LNCAP (cell line): ENCODE results near the gene CA10.

Source experiments
- TF ChIP-seq, protein P1 (sequence below): fragments of 450-650 bp; IDR thresholded peaks from 2 replicates; pipeline ENCODE4 v1.5.1; 2017; ENCODE audit warnings: mild to moderate bottlenecking

CA10 gene

DNA sequence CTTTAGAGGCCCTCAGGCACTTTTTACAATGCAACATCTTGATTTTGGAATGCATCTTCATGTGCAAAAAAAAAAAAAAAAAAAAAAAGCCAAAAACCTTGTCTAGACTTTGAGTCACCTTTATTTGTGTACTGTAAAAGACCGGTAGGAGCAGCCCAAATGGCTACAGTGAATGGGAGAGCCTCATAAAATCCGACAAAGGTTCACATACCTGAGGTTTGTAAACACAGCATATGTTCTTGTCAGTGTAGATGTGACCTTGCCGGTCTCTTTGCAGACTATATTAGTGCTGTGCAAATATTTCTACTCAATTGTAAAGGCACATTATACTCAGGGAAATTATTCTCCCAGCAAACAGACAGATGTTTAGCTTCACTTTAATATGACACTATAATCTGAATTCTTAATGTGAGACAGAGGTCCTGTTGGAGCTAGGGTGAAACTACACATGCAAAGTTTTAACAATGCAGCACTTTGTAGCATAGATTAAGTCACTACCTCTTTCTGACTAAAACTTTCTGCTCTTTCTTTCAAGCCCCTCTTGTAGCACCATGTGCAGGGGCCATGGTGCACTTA, 211.3 kb downstream of the CA10 start:
- TF ChIP-seq, protein P1, sequence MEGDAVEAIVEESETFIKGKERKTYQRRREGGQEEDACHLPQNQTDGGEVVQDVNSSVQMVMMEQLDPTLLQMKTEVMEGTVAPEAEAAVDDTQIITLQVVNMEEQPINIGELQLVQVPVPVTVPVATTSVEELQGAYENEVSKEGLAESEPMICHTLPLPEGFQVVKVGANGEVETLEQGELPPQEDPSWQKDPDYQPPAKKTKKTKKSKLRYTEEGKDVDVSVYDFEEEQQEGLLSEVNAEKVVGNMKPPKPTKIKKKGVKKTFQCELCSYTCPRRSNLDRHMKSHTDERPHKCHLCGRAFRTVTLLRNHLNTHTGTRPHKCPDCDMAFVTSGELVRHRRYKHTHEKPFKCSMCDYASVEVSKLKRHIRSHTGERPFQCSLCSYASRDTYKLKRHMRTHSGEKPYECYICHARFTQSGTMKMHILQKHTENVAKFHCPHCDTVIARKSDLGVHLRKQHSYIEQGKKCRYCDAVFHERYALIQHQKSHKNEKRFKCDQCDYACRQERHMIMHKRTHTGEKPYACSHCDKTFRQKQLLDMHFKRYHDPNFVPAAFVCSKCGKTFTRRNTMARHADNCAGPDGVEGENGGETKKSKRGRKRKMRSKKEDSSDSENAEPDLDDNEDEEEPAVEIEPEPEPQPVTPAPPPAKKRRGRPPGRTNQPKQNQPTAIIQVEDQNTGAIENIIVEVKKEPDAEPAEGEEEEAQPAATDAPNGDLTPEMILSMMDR, result no peak

DNA sequence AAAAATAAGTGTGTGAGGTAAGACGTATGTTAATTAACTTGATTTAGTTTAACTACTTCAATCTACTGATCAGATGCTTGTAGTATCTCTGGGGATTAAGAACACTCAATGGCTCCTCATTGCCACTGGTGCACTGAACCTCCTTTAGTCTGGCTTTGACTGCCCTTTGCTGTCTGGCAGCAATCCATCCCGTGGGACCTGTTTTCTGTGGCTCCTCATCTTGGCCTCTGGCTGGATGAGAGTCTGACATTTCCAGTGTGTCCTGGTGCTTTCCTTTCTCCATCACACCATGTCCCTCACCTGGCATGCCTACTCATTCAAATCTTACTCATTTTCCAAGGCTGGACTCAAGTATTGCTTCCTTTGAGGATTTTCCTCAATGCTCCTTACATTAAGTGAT, 212.2 kb downstream of the CA10 start:
- TF ChIP-seq, protein P1, result no peak

DNA sequence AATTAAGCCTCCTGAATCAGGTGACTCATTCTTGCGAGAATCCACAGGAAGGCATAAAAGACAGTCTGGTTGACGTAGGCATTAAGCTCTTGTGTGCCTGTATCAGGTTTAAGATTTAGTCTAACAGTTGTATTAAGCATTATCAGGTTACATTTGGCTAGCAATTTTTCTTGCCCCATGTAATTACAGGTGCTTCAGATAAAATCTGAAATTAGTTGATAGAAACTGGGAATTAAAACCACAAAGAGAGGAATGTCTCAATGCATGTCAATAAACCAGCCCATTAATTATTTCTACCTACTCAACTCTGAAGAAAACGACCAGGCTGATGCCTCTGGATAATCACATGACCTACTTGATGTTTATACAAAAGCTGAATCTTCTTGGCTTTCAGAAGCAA, 217.2 kb downstream of the CA10 start:
- TF ChIP-seq, protein P1, result no peak

DNA sequence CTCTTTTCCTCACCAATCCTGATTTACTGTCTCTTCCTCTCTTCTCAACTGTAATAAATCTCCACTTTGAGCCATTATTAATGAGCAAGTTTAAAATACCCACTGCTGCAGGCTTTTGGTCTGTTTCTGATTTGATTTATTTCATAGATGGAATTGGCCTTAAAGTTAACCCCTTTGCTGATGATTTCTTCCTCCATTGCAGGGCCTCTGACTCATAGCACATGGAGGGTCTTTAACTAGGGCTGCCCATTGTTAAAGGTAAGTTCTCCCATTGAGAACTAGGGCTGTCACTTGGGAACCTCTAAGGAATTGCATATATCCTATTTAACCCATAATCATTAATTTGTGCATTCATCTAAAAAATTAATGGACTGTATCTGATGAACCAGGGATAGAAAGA, 221.2 kb downstream of the CA10 start:
- TF ChIP-seq, protein P1, result no peak

DNA sequence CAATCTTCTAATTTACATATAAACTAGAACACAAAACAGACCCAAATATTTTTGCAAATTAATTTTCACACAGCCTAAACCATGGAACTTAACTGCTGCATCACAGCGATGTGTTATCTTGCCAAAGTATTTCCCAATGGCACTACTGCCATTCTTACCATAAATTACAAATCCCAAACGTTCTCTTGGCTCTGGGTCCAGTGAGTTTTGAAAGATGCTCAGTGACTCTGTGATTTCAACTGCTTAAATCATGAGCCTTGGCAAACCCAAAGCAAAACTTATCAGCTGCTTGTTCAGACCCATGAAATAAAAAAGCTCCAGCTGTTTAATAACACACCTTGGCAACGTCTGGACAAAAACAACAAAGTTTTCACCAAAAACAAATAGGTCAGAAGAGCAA, 223.0 kb downstream of the CA10 start:
- TF ChIP-seq, protein P1, result no peak

DNA sequence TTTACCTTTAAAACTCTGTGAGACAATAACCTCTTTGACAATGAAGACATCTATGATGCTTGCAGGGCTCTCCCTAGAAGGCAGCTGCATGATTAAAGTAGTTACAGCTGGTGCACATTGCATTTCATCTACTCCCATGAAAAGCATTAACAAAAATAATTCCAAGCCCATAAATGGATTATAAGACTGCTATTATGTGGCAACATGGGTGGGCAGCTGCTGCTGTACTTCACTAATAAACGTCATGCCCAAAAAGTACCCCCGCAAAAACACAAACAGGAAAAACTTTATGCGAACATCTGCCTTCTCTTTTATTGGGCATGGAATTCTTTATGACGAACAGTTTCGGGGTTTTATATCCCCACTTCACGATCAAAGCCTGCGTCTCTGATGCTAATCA, 224.9 kb downstream of the CA10 start:
- TF ChIP-seq, protein P1, result no peak

DNA sequence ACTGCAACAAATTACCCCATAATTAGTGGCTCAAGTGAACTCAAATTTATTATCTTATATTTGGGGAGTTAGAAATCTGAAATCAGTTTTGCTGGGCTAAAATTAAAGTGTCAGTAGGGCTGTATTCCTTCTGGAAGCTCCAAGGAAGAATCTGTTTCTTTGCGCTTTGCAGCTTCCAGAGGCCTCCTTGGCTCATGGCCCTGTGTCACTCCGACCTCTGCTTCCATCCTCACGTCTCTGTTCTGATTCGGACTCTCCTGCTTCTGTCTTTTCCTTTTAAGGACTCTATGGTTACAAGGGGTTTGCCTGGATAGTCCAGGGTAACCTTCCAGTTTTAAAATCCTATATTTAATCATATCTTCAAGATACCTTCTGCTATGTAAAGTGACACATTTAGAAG, 232.1 kb downstream of the CA10 start:
- TF ChIP-seq, protein P1, result no peak

DNA sequence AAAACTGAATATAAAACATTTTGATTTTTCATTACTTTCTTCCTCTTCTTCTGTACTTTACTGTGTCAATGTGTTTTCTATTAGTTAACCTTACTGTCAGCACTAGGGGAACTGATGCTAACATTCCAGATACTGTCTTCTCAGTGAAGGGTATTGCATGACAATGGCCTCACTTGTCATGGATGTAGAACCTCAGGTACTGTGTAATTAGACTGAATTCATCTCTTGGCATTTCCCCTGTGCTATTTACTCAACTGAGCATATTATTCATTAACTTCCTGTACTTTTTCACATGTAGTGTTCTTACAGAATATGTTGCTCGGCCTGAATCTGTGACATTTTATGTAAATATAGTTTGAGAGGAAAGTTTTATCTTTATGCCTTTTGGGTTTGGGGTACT, 237.0 kb downstream of the CA10 start:
- TF ChIP-seq, protein P1, result no peak
